CD4-positive, alpha-beta memory T cell (primary cell): Measurements from ENCODE around the gene MT1A. TPM values are rescaled to one million over a fixed set of nuclear protein-coding genes. Genes with fewer than 3 reads are reported as not detected.
"Not testable (repeated sequence)": the region's sequence is repeated elsewhere in the genome, so short reads cannot be mapped to it uniquely, and the experiment has no call there.

Experiments used
- CTCF ChIA-PET: fragments of 350-600 bp; sonication (Branson Sonifier 250); formaldehyde crosslinking; loops from one replicate; lab custom pipeline; 2021; ENCODE audit warnings: inconsistent platforms; ENCODE audit not compliant: partially characterized antibody; lab: Charles Lee
- POLR2A ChIA-PET: fragments of 350-600 bp; sonication (Branson Sonifier 250); formaldehyde crosslinking; loops from one replicate; lab custom pipeline; 2021; ENCODE audit not compliant: partially characterized antibody; lab: Charles Lee
- DNase-seq, 5 donors: peaks; one replicate each; pipeline versions ENCODE4 v3.0.0 to v3.0.0-alpha.2; 2020 to 2022; ENCODE audit warnings: mixed read lengths in 1 of 5
- H3K27ac ChIP-seq: one replicate; pipeline ENCODE4 v1.7.0; 2013; ENCODE audit warnings: low read depth, low read length
- H3K27me3 ChIP-seq: 2 replicates; pipeline ENCODE4 v1.7.0; 2013; ENCODE audit warnings: mild to moderate bottlenecking, low read length, moderate library complexity; ENCODE audit not compliant: insufficient read depth
- H3K36me3 ChIP-seq: 2 replicates; pipeline ENCODE4 v1.7.0; 2013; ENCODE audit warnings: mild to moderate bottlenecking, low read length, moderate library complexity; ENCODE audit not compliant: insufficient read depth
- H3K4me1 ChIP-seq: 2 replicates; pipeline ENCODE4 v1.7.0; 2013; ENCODE audit warnings: mild to moderate bottlenecking, low read length, moderate library complexity; ENCODE audit not compliant: insufficient read depth
- H3K4me3 ChIP-seq, 2 donors: one replicate each; pipeline ENCODE4 v1.7.0; 2013; ENCODE audit warnings: low read length in 2 of 2, mild to moderate bottlenecking in 1 of 2
- H3K9me3 ChIP-seq, 2 donors: one replicate each; pipeline ENCODE4 v1.7.0; 2013; ENCODE audit warnings: low read length in 2 of 2, control low read depth in 1 of 2; ENCODE audit not compliant: control insufficient read depth in 1 of 2
- H3K27ac Mint-ChIP-seq, 7 donors: one replicate each; pipeline ENCODE4 v1.8.0; 2020 to 2021; ENCODE audit warnings: mixed read lengths in 7 of 7, mild to moderate bottlenecking in 6 of 7, inconsistent platforms in 3 of 7, moderate library complexity in 3 of 7
- H3K27me3 Mint-ChIP-seq, 2 donors: one replicate each; pipeline ENCODE4 v1.8.0; 2020 to 2021; ENCODE audit warnings: mixed read lengths in 2 of 2
- H3K36me3 Mint-ChIP-seq, 2 donors: one replicate each; pipeline ENCODE4 v1.8.0; 2020 to 2021; ENCODE audit warnings: mixed read lengths in 2 of 2, inconsistent platforms in 1 of 2, mild to moderate bottlenecking in 1 of 2
- H3K4me1 Mint-ChIP-seq, 4 donors: one replicate each; pipeline ENCODE4 v1.8.0; 2020 to 2021; ENCODE audit warnings: mixed read lengths in 4 of 4, mild to moderate bottlenecking in 1 of 4
- H3K4me3 Mint-ChIP-seq, 8 donors: one replicate each; pipeline ENCODE4 v1.8.0; 2020 to 2021; ENCODE audit warnings: mixed read lengths in 8 of 8, mild to moderate bottlenecking in 7 of 8, moderate library complexity in 6 of 8, inconsistent platforms in 3 of 8
- H3K9me3 Mint-ChIP-seq, 8 donors: one replicate each; pipeline ENCODE4 v1.8.0; 2020 to 2021; ENCODE audit warnings: mixed read lengths in 8 of 8, mild to moderate bottlenecking in 5 of 8, inconsistent platforms in 3 of 8, moderate library complexity in 1 of 8
- intact Hi-C: fragments of 100-400 bp; cut with micrococcal nuclease; formaldehyde crosslinking; loops from one replicate; pipeline ENCODE4 v1.15.1; 2023
- polyA plus RNA-seq, 2 donors: library from polyadenylated mRNA; unstranded; fragments of 300-500 nt; fragmentation: Illumina TruSeq; gene quantifications; one replicate each; pipeline ENCODE4 v1.2.3, GENCODE V29; 2021
- total RNA-seq, 2 experiments: library from RNA; stranded (reverse); gene quantifications; one replicate each; pipeline ENCODE4 v1.2.3, GENCODE V29; 2021

Gene MT1A
- total and polyA plus RNA-seq, 4 experiments from 2014 or later, result not detected

- intact Hi-C loops, result no loop called here
- Mint-ChIP-seq H3K9me3 (no peaks in the 10 kb centered on the region), H3K4me3 (no peak overlapping the region), H3K27me3 (peaks cover 0 to 7% of the 10 kb centered on the region in 2 donors), H3K4me1 (peaks cover 14 to 19% (median 16%) of the 10 kb centered on the region in 4 donors), H3K27ac (peak overlapping the region in 1 of 7 donors; percentile 21), H3K36me3 (no peaks in the 10 kb centered on the region)
- Histone ChIP-seq H3K4me1 (peaks cover 12% of the 10 kb centered on the region), H3K27ac (no peak overlapping the region), H3K4me3 (no peak overlapping the region), H3K27me3 (no peaks in the 10 kb centered on the region), H3K36me3 (no peaks in the 10 kb centered on the region), H3K9me3 (no peaks in the 10 kb centered on the region)
- DNase-seq, result no peak
- ChIA-PET POLR2A (no interaction called here), CTCF (interaction anchor here (1.1 kb wide), 1 partner anchor 8 kb away, joined by 3 read pairs; no protein-coding TSS in a partner anchor)
Observed at GRCh38 chr16:56615353-56615752, 23.1 kb upstream of the MT1A start.

DNA sequence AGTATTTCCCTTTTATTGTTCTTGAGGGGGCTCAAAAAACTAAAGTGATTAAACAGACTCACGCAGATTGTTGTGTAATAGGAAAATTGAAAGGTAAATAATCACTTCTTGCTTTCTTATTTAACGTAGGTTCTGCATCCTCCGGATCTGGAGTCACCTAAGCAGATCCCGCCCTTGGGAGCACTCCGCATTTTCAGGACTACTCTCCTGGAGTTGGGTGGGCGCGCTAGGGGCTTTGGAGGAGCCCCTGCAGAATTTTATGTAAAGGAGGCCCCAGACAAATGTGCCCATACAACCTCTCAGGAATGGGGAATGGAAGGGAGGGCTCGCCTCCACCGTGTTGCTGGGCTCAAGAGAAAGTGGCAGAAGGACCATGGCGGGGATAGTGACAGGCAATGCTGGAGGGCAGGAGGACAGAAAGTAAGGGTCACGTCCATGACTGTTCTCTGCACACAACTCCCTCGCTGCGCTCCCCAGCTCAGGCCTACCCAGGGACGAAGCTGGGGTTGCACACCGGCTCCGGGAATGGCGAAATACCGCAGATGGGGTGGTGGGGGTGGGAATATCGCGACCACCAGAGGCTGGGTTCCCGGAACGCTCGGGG is 21.8 kb upstream of the MT1A start:
- peak overlapping the region; percentile 27 to 71 (median 60) for H3K4me3 Mint-ChIP-seq
- no peak overlapping the region for H3K27ac ChIP-seq
- H3K36me3 ChIP-seq, result no peaks in the 10 kb centered on the region
- no peaks in the 10 kb centered on the region for H3K4me1 ChIP-seq
- ChIA-PET CTCF (interaction anchor here (2.0 kb wide), 1 partner anchor 40 kb away, joined by 8 read pairs; no protein-coding TSS in a partner anchor), POLR2A (interaction anchor here (0.7 to 1.6 kb wide), 3 partner anchors 8 to 365 kb away, joined by 3 to 5 read pairs (median 4); partner anchors contain the start of gene MT2A)
- H3K9me3 Mint-ChIP-seq, result no peaks in the 10 kb centered on the region
- no peak for DNase-seq
- no peaks in the 10 kb centered on the region for H3K9me3 ChIP-seq
- intact Hi-C loops, result loop anchor here (1.0 kb wide), 1 partner anchor 8 kb away; the partner anchor contains the start of gene MT2A
- H3K36me3 Mint-ChIP-seq, result no peaks in the 10 kb centered on the region
- peaks cover 0 to 7% of the 10 kb centered on the region in 2 donors for H3K27me3 Mint-ChIP-seq
- H3K4me1 Mint-ChIP-seq, result peaks cover 3 to 6% (median 5%) of the 10 kb centered on the region in 4 donors
- H3K27me3 ChIP-seq, result no peaks in the 10 kb centered on the region
- peak overlapping the region in 2 of 7 donors; percentile 31 to 42 for H3K27ac Mint-ChIP-seq
- H3K4me3 ChIP-seq, result peak overlapping the region in 1 of 2 donors; percentile 22

DNA sequence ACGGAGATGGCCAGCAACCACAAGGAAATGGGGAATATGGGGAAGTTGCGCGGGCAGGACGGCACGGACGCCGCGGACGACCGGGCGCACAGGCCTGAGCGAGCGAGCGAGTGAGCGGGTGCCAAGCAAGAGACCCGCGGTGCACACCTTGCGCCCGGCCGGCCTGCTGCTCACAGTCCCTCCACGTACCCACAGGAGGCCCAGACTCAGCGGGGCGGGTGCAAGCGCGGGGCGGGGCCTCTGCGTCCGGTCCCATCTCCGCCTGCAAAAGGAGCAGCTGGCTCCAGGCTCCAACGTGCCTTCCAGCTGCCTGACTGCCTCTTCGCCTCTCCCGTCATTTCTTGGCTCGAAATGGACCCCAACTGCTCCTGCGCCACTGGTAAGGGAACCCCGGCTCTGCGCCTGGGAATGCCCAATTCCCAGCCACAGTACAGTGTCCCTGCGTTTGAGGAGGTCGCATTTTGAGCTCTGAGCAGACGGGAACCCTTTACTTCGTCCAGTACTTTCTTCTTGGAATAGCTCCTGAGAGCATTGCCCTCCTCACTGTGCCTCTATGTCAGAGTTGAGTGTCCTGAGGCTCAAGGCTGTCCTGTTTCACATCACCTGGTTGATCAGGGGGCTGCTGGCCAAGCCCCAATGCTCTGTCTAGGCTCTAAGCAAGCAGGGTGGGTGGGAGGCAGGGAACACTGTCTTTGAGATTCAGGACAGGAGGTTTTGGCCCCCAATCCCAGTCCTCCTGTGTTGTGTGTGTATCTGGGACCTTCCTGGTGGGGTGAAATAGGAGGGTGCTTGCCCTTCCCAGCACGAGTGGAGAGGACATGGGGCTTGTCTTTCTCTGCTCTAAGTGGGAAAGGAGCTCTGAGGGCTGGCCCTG is 21.0 kb upstream of the MT1A start:
- Histone ChIP-seq H3K4me1 (no peaks in the 10 kb centered on the region), H3K27me3 (no peaks in the 10 kb centered on the region), H3K9me3 (no peaks in the 10 kb centered on the region), H3K36me3 (no peaks in the 10 kb centered on the region), H3K27ac (no peak overlapping the region), H3K4me3 (peak overlapping the region in 1 of 2 donors; percentile 22)
- intact Hi-C loops, result loop anchor here (1.0 kb wide), 1 partner anchor 9 kb away; the partner anchor contains the start of gene MT2A
- Mint-ChIP-seq H3K9me3 (no peaks in the 10 kb centered on the region), H3K27me3 (peaks cover 0 to 7% of the 10 kb centered on the region in 2 donors), H3K4me1 (peaks cover 3 to 6% (median 5%) of the 10 kb centered on the region in 4 donors), H3K4me3 (peak overlapping the region; percentile 27 to 76 (median 66)), H3K36me3 (no peaks in the 10 kb centered on the region), H3K27ac (peak overlapping the region in 2 of 7 donors; percentile 50 to 57)
- CTCF ChIA-PET, result interaction anchor here (2.0 kb wide), 1 partner anchor 41 kb away, joined by 8 read pairs; no protein-coding TSS in a partner anchor
- POLR2A ChIA-PET, result interaction anchor here (1.2 to 1.6 kb wide), 3 partner anchors 9 to 46 kb away, joined by 3 to 4 read pairs (median 3); partner anchors contain the start of gene MT2A
- DNase-seq, result peak in 2 of 5 donors; percentile 26 to 46

DNA sequence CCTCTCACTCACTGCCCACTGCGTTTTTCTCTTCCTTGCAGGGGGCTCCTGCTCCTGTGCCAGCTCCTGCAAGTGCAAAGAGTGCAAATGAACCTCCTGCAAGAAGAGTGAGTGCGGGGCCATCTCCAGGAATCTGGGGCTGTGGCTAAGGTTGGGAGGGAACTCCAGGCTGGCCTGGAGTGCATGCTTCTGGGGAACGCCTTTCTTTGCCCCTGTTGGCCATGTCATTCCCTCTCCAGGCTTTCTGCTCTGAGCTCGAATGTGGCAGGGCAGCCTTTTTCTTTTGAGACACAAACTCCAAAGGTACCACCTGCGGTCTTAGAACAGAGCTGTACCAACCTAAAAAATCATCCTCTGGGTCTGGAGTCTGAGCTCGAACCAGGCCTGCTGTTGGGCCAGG is 20.3 kb upstream of the MT1A start:
- DNase-seq, result no peak
- CTCF ChIA-PET, result interaction anchor here (1.0 to 2.0 kb wide), 2 partner anchors 41 to 85 kb away, joined by 4 to 8 read pairs; no protein-coding TSS in a partner anchor
- no peaks in the 10 kb centered on the region for H3K27me3 ChIP-seq
- no peaks in the 10 kb centered on the region for H3K4me1 ChIP-seq
- Mint-ChIP-seq H3K9me3 (no peaks in the 10 kb centered on the region), H3K4me3 (peak overlapping the region in 1 of 8 donors; percentile 4), H3K36me3 (no peaks in the 10 kb centered on the region), H3K4me1 (peaks cover 3 to 6% (median 5%) of the 10 kb centered on the region in 4 donors), H3K27me3 (peaks cover 0 to 7% of the 10 kb centered on the region in 2 donors), H3K27ac (peak overlapping the region in 2 of 7 donors; percentile 47 to 57)
- POLR2A ChIA-PET, result interaction anchor here (1.2 to 1.6 kb wide), 3 partner anchors 10 to 45 kb away, joined by 3 to 4 read pairs (median 3); partner anchors contain the start of gene MT2A
- intact Hi-C loops, result no loop called here
- no peaks in the 10 kb centered on the region for H3K36me3 ChIP-seq
- H3K9me3 ChIP-seq, result no peaks in the 10 kb centered on the region
- no peak overlapping the region for H3K4me3 ChIP-seq
- H3K27ac ChIP-seq, result no peak overlapping the region

DNA sequence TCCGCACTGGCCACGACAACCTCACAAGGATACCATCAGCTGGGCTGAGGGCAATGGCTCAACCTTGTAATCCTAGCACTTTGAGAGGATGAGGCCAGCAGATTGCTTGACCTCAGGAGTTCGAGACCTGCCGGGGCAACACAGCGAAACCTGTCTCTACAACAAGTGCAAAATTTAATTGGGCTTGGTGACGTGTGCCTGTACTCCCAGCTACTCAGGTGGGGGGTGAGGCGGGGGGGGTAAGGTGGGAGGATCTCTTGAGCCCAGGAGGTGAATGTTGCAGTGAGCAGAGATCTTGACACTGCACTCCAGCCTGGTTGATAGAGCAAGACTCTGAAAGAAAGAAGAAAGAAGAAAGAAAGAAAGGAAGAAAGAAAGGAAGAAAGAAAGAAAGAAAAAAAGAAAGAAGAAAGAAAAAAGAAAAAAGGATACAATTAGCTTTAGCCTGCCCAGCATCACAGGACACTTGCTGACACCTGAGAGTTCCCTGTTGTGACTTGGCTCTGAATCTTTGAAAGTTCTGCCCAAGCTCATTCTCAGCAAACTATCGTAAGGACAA is 18.0 kb upstream of the MT1A start:
- no peaks in the 10 kb centered on the region for H3K36me3 ChIP-seq
- H3K27me3 ChIP-seq, result no peaks in the 10 kb centered on the region
- DNase-seq, result no peak
- Mint-ChIP-seq H3K9me3 (no peaks in the 10 kb centered on the region), H3K27ac (no peak overlapping the region), H3K27me3 (peaks cover 0 to 15% of the 10 kb centered on the region in 2 donors), H3K4me1 (peaks cover 8 to 14% (median 12%) of the 10 kb centered on the region in 4 donors), H3K4me3 (no peak overlapping the region), H3K36me3 (no peaks in the 10 kb centered on the region)
- no peak overlapping the region for H3K4me3 ChIP-seq
- POLR2A ChIA-PET, result interaction anchor here (0.6 kb wide), 1 partner anchor 54 kb away, joined by 3 read pairs; no protein-coding TSS in a partner anchor
- no peaks in the 10 kb centered on the region for H3K9me3 ChIP-seq
- CTCF ChIA-PET, result no interaction called here
- H3K4me1 ChIP-seq, result peaks cover 6% of the 10 kb centered on the region
- H3K27ac ChIP-seq, result no peak overlapping the region
- intact Hi-C loops, result no loop called here

- H3K4me3 Mint-ChIP-seq, DNase-seq, H3K4me3 ChIP-seq, H3K27me3 ChIP-seq, H3K9me3 Mint-ChIP-seq, POLR2A ChIA-PET, CTCF ChIA-PET, intact Hi-C loops, H3K36me3 ChIP-seq, H3K36me3 Mint-ChIP-seq, H3K9me3 ChIP-seq, H3K27ac ChIP-seq: not testable (repeated sequence)
- H3K27ac Mint-ChIP-seq, result peak overlapping the region in 1 of 7 donors; percentile 1
- H3K4me1 ChIP-seq, result peaks cover 14% of the 10 kb centered on the region
- H3K4me1 Mint-ChIP-seq, result peaks cover 12 to 23% (median 15%) of the 10 kb centered on the region in 4 donors
- H3K27me3 Mint-ChIP-seq, result peaks cover 0 to 21% of the 10 kb centered on the region in 2 donors
Observed at GRCh38 chr16:56621665-56622445, 16.6 kb upstream of the MT1A start.
